ENCODE data around the gene AUTS2. TPM values are rescaled to one million over a fixed set of nuclear protein-coding genes. Genes with fewer than 3 reads are reported as not detected.

Gene AUTS2
- polyA plus RNA-seq, 1 donor from 2014 or later: 97.3 TPM

GRCh38 chr7:70620333-70621055 is 1022.2 kb downstream of the AUTS2 start:
- Histone ChIP-seq H4K20me1 (ENCODE audit: insufficient read depth) (no peaks in the 10 kb centered on the region), H3K4me3 (ENCODE audit: low read length) (peak overlapping the region; percentile 55), H3K9ac (ENCODE audit: low read length) (peak overlapping the region; percentile 56), H3K79me2 (replicated peaks; ENCODE audit: insufficient read depth, low read length) (peaks cover 97% of the 10 kb centered on the region), H3K27ac (ENCODE audit: low read length) (peak overlapping the region; percentile 75), H3F3A (ENCODE audit: insufficient read depth, low read length, poor library complexity, severe bottlenecking) (no peaks in the 10 kb centered on the region), H3K36me3 (ENCODE audit: insufficient read depth, low read length) (no peaks in the 10 kb centered on the region), H3K27me3 (ENCODE audit: insufficient read depth, low read depth, low read length) (no peaks in the 10 kb centered on the region), H3K9me3 (ENCODE audit: low read length) (no peaks in the 10 kb centered on the region), H3K9me2 (ENCODE audit: insufficient read depth, low read length) (no peaks in the 10 kb centered on the region), H2AFZ (ENCODE audit: low read depth, low read length) (no peak overlapping the region), H3K4me2 (ENCODE audit: low read length) (no peak overlapping the region)
- TF ChIP-seq SMC3 (conservative IDR thresholded peaks at IDR 0.05; ENCODE audit: poor library complexity): no peak
- no peak for TF ChIP-seq RAD21 (conservative IDR thresholded peaks at IDR 0.05)
- no peak for TF ChIP-seq TAF1 (IDR thresholded peaks at IDR 0.05; ENCODE audit: low read depth)
- no peak for TF ChIP-seq CTCF (IDR thresholded peaks at IDR 0.05; ENCODE audit: poor library complexity, severe bottlenecking)
- no peak for TF ChIP-seq MXI1 (conservative IDR thresholded peaks at IDR 0.05; ENCODE audit: poor library complexity, severe bottlenecking)
- TF ChIP-seq EZH2 (IDR thresholded peaks at IDR 0.05; ENCODE audit: borderline replicate concordance, insufficient read depth, low read length, poor library complexity, severe bottlenecking): no peak
- no peak for TF ChIP-seq REST (IDR thresholded peaks at IDR 0.05; ENCODE audit: borderline replicate concordance)
- no peak for TF ChIP-seq POLR2AphosphoS5 (IDR thresholded peaks at IDR 0.05)
- no peak for TF ChIP-seq EP300 (conservative IDR thresholded peaks at IDR 0.05; ENCODE audit: poor library complexity, severe bottlenecking)

- no peak for TF ChIP-seq POLR2AphosphoS5 (IDR thresholded peaks at IDR 0.05)
- TF ChIP-seq RAD21 (conservative IDR thresholded peaks at IDR 0.05): no peak
- TF ChIP-seq EZH2 (IDR thresholded peaks at IDR 0.05; ENCODE audit: borderline replicate concordance, insufficient read depth, low read length, poor library complexity, severe bottlenecking): no peak
- TF ChIP-seq REST (IDR thresholded peaks at IDR 0.05; ENCODE audit: borderline replicate concordance): no peak
- no peak for TF ChIP-seq SMC3 (conservative IDR thresholded peaks at IDR 0.05; ENCODE audit: poor library complexity)
- TF ChIP-seq CTCF (IDR thresholded peaks at IDR 0.05; ENCODE audit: poor library complexity, severe bottlenecking): no peak
- TF ChIP-seq EP300 (conservative IDR thresholded peaks at IDR 0.05; ENCODE audit: poor library complexity, severe bottlenecking): no peak
- no peak for TF ChIP-seq TAF1 (IDR thresholded peaks at IDR 0.05; ENCODE audit: low read depth)
- no peak for TF ChIP-seq MXI1 (conservative IDR thresholded peaks at IDR 0.05; ENCODE audit: poor library complexity, severe bottlenecking)
- no peak overlapping the region for H3K4me2 ChIP-seq (ENCODE audit: low read length)
These were observed 1023.8 kb downstream of the AUTS2 start for GRCh38 chr7:70621954-70622600.

More at GRCh38 chr7:70621954-70622600, 1023.8 kb downstream of the AUTS2 start:
- H3K79me2 ChIP-seq (replicated peaks; ENCODE audit: insufficient read depth, low read length): peaks cover 94% of the 10 kb centered on the region
- H3K27ac ChIP-seq (ENCODE audit: low read length): no peak overlapping the region
- H3K9me2 ChIP-seq (ENCODE audit: insufficient read depth, low read length): no peaks in the 10 kb centered on the region
- H4K20me1 ChIP-seq (ENCODE audit: insufficient read depth): no peaks in the 10 kb centered on the region
- H3F3A ChIP-seq (ENCODE audit: insufficient read depth, low read length, poor library complexity, severe bottlenecking): no peaks in the 10 kb centered on the region
- no peak overlapping the region for H2AFZ ChIP-seq (ENCODE audit: low read depth, low read length)
- H3K36me3 ChIP-seq (ENCODE audit: insufficient read depth, low read length): no peaks in the 10 kb centered on the region
- H3K27me3 ChIP-seq (ENCODE audit: insufficient read depth, low read depth, low read length): no peaks in the 10 kb centered on the region
- no peak overlapping the region for H3K9ac ChIP-seq (ENCODE audit: low read length)
- H3K4me3 ChIP-seq (ENCODE audit: low read length): no peak overlapping the region
- H3K9me3 ChIP-seq (ENCODE audit: low read length): no peaks in the 10 kb centered on the region
